Gastroesophageal sphincter (tissue), 4 donors: ENCODE data around the gene WTAP. TPM values are rescaled to one million over a fixed set of nuclear protein-coding genes. Genes with fewer than 3 reads are reported as not detected.
A peak's percentile ranks its signal among the peaks of the same experiment; 100 is the strongest.
"Not testable (repeated sequence)": the region's sequence is repeated elsewhere in the genome, so short reads cannot be mapped to it uniquely, and the experiment has no call there.

Source experiments
- ATAC-seq: fragments of 150-250 bp; one replicate; pipeline ENCODE4 v1.9.1; 2016; ENCODE audit warnings: mild to moderate bottlenecking, moderate library complexity
- H3K27ac ChIP-seq, 4 donors: fragments of 200-600 bp; sonication (generic) in 3 of 4; 1 replicate in 3 of 4; 2 replicates in 1 of 4; pipeline ENCODE4 v1.5.1; 2016 to 2019
- H3K27me3 ChIP-seq: fragments of 200-600 bp; sonication (generic); one replicate; pipeline ENCODE4 v1.5.1; 2019
- H3K36me3 ChIP-seq, 2 donors: fragments of 200-600 bp; sonication (generic); one replicate each; pipeline ENCODE4 v1.5.1; 2019; ENCODE audit warnings: control low read depth in 1 of 2
- H3K4me1 ChIP-seq, 3 donors: fragments of 200-600 bp; sonication (generic); 1 replicate in 2 of 3; 2 replicates in 1 of 3; pipeline ENCODE4 v1.5.1; 2016 to 2019; ENCODE audit warnings: control low read depth in 2 of 3
- H3K4me3 ChIP-seq, 2 donors: fragments of 200-600 bp; sonication (generic); one replicate each; pipeline ENCODE4 v1.5.1; 2019; ENCODE audit warnings: mild to moderate bottlenecking in 1 of 2, moderate library complexity in 1 of 2
- H3K9me3 ChIP-seq, 3 donors: fragments of 200-600 bp; sonication (generic); one replicate each; pipeline ENCODE4 v1.5.1; 2017 to 2019; ENCODE audit warnings: control low read depth in 2 of 3
- CTCF ChIP-seq, 4 experiments: fragments of 200-600 bp in 2 of 4; fragments of 450-650 bp in 2 of 4; sonication (generic) in 1 of 4; IDR thresholded peaks; one replicate each; pipeline ENCODE4 v1.5.1; 2017 to 2019; ENCODE audit warnings: antibody characterized with exemption in 4 of 4, mild to moderate bottlenecking in 2 of 4, moderate library complexity in 2 of 4
- EP300 ChIP-seq: sonication (generic); formaldehyde crosslinking; IDR thresholded peaks from one replicate; pipeline ENCODE4 v1.6.1; 2017; ENCODE audit warnings: antibody characterized with exemption, mild to moderate bottlenecking
- POLR2A ChIP-seq, 2 donors: fragments of 450-650 bp; IDR thresholded peaks; one replicate each; pipeline ENCODE4 v1.6.1; 2017; ENCODE audit warnings: antibody characterized with exemption in 2 of 2, mild to moderate bottlenecking in 2 of 2, moderate library complexity in 1 of 2
- POLR2AphosphoS5 ChIP-seq: sonication (generic); formaldehyde crosslinking; IDR thresholded peaks from one replicate; pipeline ENCODE4 v1.6.1; 2017; ENCODE audit warnings: antibody characterized with exemption
- WGBS, 2 donors: methylation state at CpG; one replicate each; pipeline ENCODE4 v1.1.5; 2018; ENCODE audit warnings: low coverage in 1 of 2; 5-methylcytosine and 5-hydroxymethylcytosine counted together
- total RNA-seq, 4 donors: library from RNA; depleted of rRNA; stranded (reverse); fragments of >200 nt; gene quantifications; one replicate each; pipeline ENCODE4 v1.1.0, GENCODE V29; 2016

WTAP gene
- total RNA-seq, 4 donors from 2014 or later = 52.1 to 123 (median 79.9) TPM

- no peak for TF ChIP-seq POLR2AphosphoS5
- TF ChIP-seq POLR2A (IDR thresholded peaks at IDR 0.05) = no peak
- no peak for TF ChIP-seq EP300
- no peak for TF ChIP-seq CTCF (IDR thresholded peaks at IDR 0.05)
- Histone ChIP-seq H3K27ac (no peak overlapping the region), H3K4me3 (no peak overlapping the region), H3K36me3 (no peaks in the 10 kb centered on the region), H3K9me3 (no peaks in the 10 kb centered on the region), H3K27me3 (no peaks in the 10 kb centered on the region), H3K4me1 (peaks cover 0 to 20% (median 0%) of the 10 kb centered on the region in 3 donors)
- 92% methylated on average over 2 of the region's 2 CpGs; no CpG with 5 or more reads in 1 of the 2 donors for WGBS, 2 donors
- ATAC-seq = no peak
Measured at GRCh38 chr6:159723259-159723658, 4.0 kb upstream of the WTAP start.

- Histone ChIP-seq H3K27ac (no peak overlapping the region), H3K4me1 (peaks cover 4 to 32% (median 5%) of the 10 kb centered on the region in 3 donors), H3K9me3 (no peaks in the 10 kb centered on the region), H3K36me3 (no peaks in the 10 kb centered on the region), H3K27me3 (no peaks in the 10 kb centered on the region), H3K4me3 (no peak overlapping the region)
- 82 to 100% methylated on average over 2 to 4 of the region's 4 CpGs for WGBS, 2 donors
- no peak for TF ChIP-seq POLR2AphosphoS5
- no peak for ATAC-seq
Measured at GRCh38 chr6:159724778-159725177, 2.5 kb upstream of the WTAP start.

- not testable (repeated sequence) for H3K9me3 ChIP-seq, H3K36me3 ChIP-seq, H3K27ac ChIP-seq, H3K4me3 ChIP-seq, H3K27me3 ChIP-seq, ATAC-seq
- whole genome bisulfite sequencing, 2 donors = 93 to 100% methylated on average over 1 to 2 of the region's 3 CpGs
- H3K4me1 ChIP-seq = peaks cover 5 to 36% (median 6%) of the 10 kb centered on the region in 3 donors
Measured at GRCh38 chr6:159725208-159725607, 2.1 kb upstream of the WTAP start.

DNA sequence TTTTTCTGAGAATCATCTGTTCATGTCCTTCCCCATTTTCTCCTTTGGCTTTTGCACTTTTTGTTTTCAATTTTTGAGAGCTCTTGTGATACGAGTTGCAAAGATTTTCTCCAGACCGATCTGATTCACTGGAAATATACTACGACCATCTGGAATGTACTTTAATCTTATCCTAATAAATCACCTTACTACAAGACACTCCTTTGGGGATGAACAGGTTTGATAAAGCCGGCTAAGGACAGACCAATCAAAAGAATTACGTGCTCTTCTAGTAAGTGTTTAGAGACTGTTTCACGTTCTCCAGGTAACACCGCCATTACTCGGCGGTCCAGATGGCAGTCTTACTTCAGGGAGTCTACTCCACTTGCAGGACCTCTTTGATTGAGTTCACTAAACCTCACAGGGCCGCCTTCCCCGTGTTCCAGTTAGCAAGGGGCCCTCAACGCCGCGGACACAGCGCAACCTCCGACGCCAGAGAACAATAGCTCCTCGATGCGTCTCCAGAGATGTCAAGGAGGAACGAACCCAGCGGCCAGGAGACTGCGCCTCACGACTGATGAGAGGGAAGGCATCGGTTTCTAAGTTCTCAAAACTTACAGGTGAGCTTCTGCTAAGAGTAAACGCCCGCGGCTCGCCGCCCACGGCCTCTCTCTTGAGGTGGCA is 920 bp upstream of the WTAP start:
- Histone ChIP-seq H3K9me3 (no peaks in the 10 kb centered on the region), H3K4me1 (peaks cover 5 to 48% (median 6%) of the 10 kb centered on the region in 3 donors), H3K27ac (peak overlapping the region; percentile 82 to 99 (median 98)), H3K36me3 (no peaks in the 10 kb centered on the region), H3K27me3 (no peaks in the 10 kb centered on the region), H3K4me3 (peak overlapping the region; percentile 93 to 98)
- ATAC-seq = peak; percentile 33
- WGBS, 2 donors = 4 to 8% methylated on average over 2 to 6 of the region's 30 CpGs
- TF ChIP-seq CTCF (IDR thresholded peaks at IDR 0.05) (no peak), EP300 (no peak), POLR2A (IDR thresholded peaks at IDR 0.05) (no peak), POLR2AphosphoS5 (no peak)

DNA sequence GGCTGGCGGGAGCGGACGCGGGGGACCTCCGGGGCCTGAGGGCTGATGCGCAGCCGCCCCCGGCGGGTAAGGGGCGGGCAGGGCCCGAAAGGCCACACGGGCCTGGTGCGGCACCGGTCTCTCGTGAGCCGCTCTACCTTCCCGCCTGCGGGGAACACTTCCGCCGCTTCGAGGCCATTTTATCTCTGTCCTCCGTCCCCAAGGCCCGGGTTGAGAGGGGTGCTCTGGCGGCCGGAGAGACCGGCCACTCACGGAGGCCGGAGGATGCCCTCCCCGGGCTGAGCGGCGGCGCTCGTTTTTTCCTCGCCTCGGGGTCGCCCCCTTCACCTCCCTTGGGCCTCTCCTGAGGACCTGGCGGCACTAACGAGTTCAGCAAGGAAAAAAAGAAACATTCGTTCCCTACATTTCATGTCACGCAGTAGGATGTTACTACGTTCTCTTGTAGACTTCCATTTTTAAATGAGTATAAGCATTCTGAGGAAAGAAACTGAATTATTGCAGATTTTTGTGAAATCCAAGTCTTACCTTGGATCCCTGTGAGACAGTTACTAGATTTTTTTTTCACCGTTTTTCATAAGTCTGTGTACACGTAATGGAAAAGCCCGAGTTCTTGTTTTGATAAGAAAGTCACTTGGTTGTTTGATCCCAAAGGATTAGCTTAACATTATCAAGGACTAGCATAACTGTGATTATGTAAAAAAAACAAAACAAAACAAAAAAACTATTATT is 575 bp downstream of the WTAP start:
- Histone ChIP-seq H3K9me3 (no peaks in the 10 kb centered on the region), H3K4me3 (peak overlapping the region; percentile 93 to 98), H3K36me3 (no peaks in the 10 kb centered on the region), H3K4me1 (peaks cover 7 to 63% (median 11%) of the 10 kb centered on the region in 3 donors), H3K27me3 (no peaks in the 10 kb centered on the region), H3K27ac (peak overlapping the region; percentile 82 to 99 (median 98))
- 0% methylated on average over 6 to 8 of the region's 44 CpGs for WGBS, 2 donors
- no peak for TF ChIP-seq POLR2A (IDR thresholded peaks at IDR 0.05)
- peak in 1 of 4 experiments; percentile 3 for TF ChIP-seq CTCF (IDR thresholded peaks at IDR 0.05)
- ATAC-seq = peak; percentile 63

- ATAC-seq = no peak
Measured at GRCh38 chr6:159728531-159728964, 1.2 kb downstream of the WTAP start.

More at GRCh38 chr6:159728531-159728964, 1.2 kb downstream of the WTAP start:
- H3K9me3 ChIP-seq = no peaks in the 10 kb centered on the region
- H3K27me3 ChIP-seq = no peaks in the 10 kb centered on the region
- peaks cover 7 to 70% (median 11%) of the 10 kb centered on the region in 3 donors for H3K4me1 ChIP-seq
- H3K4me3 ChIP-seq = peak overlapping the region; percentile 93 to 98
- peak overlapping the region; percentile 82 to 99 (median 98) for H3K27ac ChIP-seq
- TF ChIP-seq POLR2AphosphoS5 (no peak), EP300 (no peak), POLR2A (IDR thresholded peaks at IDR 0.05) (no peak), CTCF (IDR thresholded peaks at IDR 0.05) (no peak)
- WGBS, 2 donors = 0 to 3% methylated on average over 9 of the region's 9 CpGs
- H3K36me3 ChIP-seq = no peaks in the 10 kb centered on the region
